Measurements from ENCODE around the gene RWDD2A.

GRCh38 chr6:83153883-83154521, 39.2 kb upstream of the RWDD2A start:
- TF ChIP-seq, protein P1, sequence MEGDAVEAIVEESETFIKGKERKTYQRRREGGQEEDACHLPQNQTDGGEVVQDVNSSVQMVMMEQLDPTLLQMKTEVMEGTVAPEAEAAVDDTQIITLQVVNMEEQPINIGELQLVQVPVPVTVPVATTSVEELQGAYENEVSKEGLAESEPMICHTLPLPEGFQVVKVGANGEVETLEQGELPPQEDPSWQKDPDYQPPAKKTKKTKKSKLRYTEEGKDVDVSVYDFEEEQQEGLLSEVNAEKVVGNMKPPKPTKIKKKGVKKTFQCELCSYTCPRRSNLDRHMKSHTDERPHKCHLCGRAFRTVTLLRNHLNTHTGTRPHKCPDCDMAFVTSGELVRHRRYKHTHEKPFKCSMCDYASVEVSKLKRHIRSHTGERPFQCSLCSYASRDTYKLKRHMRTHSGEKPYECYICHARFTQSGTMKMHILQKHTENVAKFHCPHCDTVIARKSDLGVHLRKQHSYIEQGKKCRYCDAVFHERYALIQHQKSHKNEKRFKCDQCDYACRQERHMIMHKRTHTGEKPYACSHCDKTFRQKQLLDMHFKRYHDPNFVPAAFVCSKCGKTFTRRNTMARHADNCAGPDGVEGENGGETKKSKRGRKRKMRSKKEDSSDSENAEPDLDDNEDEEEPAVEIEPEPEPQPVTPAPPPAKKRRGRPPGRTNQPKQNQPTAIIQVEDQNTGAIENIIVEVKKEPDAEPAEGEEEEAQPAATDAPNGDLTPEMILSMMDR (IDR thresholded peaks at IDR 0.05; ENCODE audit: low read depth, low read length, poor library complexity, severe bottlenecking), result no peak
- TF ChIP-seq EZH2phosphoT487 (IDR thresholded peaks at IDR 0.05; ENCODE audit: borderline replicate concordance, low read length), result no peak

All from DOHH2 (cell line).